ENCODE measurements around the gene GMNC.
A peak's percentile ranks its signal among the peaks of the same experiment; 100 is the strongest.

Gene GMNC

DNA sequence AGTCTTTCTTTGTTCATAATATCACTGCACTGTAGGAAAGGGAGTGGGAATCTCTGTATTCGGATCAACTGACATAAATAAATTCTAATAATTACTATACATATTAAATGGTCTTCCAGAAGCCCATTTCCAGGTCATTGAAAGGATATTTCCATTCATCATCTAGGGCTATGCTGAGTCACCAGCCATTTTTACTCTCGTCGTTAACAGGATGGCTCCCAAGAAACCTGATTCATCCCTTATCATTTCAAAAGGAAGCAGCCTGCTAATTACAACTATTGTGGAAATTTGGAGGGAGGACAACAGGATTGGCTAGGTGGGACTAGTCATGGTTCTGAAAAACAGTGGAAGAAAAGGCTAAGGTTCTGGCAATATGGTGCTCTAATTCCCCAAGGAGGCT lies 13.6 kb downstream of the GMNC start:
- DNase-seq (ENCODE audit: low spot score), result no peak

DNA sequence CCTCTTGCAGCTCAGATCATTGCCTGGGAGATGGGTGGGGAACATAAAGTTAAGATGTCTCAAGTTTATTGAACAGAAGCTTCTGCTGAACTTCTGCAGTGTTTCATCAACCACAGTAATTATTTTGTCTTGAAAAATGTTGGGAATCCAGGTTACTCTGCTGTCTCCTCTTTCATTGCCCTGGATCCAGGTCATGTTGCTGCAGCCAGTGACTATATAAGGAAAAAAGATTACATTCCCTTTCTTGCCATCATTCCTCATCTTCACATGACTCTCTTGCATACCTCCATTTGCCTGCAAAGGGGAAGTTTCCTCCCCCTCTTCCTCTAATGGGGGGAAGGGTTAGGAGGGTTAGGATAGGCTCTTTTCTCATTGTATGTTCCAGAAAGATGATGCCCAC lies 15.1 kb downstream of the GMNC start:
- DNase-seq (ENCODE audit: low spot score), result no peak

DNA sequence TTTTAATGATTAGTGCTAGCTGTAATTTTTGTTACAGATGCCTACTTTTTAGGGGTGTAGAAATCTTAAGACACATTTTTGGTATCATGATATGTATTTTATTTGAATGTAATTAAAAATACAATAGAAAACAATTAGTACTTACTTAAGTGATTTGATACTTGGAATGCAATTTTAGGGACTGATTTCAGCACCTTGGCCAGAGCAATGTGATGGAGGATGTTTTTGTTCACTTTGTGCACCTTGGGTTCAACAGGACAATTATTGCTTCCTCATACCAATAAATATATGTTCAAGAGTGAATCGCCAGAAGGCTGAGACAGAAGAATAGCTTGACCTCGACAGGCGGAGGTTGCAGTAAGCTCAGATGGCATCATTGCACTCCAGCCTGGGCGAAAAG lies 22.3 kb downstream of the GMNC start:
- DNase-seq (ENCODE audit: low spot score), result no peak

DNA sequence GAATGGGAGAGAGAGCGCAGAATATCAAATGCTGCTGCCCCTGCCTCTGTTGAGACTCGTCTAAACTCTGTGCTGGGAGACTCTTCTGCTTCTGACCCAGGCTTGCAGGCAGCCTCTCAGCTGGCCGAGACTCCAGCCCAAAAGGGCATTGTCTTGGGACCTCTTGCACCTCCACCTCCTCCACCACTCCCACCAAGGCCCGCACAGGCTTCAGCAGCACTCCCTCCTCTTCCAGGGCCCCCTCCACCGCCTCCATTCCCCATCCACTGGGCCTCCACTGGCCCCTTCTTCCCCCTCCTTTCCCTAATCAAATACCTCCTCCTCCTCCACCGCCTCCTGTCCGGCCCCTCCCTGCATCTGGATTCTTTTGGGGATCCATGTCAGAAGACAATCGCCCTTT lies 31.3 kb downstream of the GMNC start:
- DNase-seq (ENCODE audit: low spot score), result no peak

DNA sequence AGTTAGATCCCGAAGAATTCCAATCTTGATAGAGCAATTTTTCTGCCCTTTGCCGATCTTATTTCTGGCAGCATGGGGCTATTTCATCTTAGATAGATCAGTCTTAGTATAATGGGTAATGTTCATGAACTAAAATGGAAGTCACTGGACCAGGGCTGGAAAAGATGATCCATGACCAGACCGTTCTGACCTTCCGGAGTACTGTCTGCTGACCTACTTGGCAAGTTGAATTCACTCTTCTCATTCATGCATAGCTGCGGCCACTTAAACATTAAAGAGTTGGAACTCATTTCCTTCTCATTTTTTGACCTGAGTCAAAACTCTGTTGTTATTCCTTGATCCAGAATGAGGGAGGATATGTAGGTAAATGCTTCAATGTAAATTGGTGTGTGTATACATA lies 32.5 kb downstream of the GMNC start:
- DNase-seq (ENCODE audit: low spot score), result no peak

DNA sequence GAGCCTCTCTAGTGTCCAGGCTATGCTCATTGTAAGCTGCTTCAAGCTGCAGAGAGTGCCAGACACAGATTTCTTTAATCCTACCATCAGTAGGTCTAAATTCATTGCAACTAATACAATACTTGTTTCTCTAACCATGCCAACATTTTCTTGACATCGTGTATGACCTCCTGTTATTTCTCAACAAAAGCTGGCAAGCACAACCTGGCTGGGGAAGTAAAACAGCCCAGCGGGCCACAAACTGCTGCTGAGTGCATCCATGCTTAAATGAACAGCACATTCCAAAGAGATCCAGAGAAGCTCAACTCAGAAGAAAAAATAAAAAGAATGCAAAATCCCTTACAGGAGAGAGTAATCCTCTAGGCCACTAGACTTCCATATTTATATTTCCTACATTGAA lies 36.5 kb downstream of the GMNC start:
- DNase-seq (ENCODE audit: low spot score), result no peak

DNA sequence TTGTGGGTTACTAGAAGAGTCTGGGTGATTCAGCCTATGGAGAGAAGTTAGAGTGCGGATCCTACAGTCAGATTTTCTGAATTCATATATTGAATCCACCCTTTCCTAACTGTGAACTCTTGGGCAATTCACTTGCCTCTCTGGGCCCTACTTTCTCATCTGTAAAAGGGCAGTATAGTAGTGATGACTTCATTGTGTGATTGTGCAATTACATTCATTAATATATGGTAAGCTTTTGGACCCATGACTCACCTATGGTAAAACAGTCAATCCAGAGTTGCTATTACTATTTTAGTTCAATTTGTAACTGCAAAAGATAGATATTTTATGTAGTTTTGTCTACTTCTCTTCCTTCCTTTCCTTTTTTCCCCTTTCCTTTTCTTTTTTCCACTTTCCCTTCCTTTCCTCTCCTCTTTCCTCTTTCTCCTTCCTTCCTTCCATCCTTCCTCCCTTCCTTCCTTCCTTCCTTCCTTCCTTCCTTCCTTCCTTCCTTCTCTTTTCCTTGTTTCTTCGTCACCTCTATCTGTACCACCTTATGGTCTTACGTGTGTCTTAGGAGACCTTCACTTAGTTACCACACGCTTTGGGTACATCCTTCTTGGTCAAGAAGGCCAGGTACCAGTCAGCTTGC lies 37.0 kb downstream of the GMNC start:
- DNase-seq (ENCODE audit: low spot score), result no peak

DNA sequence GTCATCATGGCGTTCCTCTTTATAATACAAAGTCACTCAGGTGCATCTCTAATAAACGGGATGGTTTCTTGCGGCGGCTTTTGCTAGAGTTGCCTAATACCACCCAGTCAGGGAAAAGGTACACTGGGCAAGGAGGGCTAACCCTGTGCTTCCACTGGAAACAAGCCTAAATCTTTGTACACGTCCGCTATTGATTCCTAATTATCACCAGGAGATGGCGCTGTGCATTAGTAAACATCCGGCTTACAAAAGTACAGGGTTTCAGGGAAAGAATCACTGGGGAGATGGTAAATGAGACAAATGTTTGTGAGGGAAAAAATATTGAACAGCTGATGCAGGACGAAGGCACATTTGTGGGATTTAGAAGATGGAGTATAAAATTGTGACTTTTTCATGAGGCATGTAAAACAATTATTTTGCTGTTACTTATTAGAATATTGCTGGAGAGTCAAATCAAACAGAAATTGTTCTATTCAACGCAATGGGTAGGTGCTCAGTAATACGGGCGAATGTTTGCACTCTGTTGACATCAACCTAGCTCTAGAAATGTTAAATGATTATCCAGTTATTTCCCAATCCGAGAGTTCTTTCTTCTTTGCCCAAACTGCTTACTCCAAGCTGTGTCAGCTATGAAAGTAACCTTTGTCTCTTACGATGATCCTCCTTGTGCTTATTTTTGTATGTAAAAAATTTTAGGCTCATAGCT lies 50.6 kb downstream of the GMNC start:
- peak; percentile 41 for DNase-seq (ENCODE audit: low spot score)

DNA sequence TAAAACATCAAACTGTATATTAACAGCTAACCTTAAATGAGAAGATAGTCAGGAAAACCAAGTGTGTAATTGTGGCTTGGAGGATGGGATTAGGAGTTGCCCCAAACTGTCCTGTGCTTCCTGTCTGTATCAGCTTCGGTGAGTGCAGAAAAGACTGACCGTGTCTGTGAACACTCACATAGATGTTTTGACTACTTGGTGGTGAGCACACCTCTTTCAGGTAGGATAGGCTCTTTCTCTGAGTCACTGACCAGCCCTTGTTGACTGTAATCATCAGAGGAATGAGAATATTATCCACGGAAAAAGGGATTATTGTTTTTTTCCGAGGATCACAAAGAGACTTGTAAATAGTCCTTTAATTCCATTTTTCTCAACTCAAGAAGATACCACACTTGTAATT lies 51.5 kb downstream of the GMNC start:
- DNase-seq (ENCODE audit: low spot score), result no peak

DNA sequence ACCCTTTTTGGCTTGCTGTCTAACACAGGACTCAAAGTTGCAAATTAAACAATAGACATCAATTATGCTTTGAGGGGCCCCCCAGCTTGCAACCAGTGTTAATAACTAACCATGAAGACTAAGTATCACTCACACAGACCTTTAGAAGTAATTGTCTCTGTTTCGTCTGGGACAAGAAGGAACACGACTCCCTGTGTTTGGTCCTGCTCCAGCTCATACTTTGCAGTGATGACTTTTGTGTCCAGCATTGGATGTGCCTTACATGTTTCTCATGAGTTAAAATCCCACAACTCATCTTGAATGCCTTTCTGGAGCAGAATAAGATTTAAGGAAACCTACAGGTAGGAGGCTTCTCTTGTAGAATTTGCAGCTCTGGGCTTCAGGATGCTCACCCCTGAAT lies 53.1 kb downstream of the GMNC start:
- no peak for DNase-seq (ENCODE audit: low spot score)

DNA sequence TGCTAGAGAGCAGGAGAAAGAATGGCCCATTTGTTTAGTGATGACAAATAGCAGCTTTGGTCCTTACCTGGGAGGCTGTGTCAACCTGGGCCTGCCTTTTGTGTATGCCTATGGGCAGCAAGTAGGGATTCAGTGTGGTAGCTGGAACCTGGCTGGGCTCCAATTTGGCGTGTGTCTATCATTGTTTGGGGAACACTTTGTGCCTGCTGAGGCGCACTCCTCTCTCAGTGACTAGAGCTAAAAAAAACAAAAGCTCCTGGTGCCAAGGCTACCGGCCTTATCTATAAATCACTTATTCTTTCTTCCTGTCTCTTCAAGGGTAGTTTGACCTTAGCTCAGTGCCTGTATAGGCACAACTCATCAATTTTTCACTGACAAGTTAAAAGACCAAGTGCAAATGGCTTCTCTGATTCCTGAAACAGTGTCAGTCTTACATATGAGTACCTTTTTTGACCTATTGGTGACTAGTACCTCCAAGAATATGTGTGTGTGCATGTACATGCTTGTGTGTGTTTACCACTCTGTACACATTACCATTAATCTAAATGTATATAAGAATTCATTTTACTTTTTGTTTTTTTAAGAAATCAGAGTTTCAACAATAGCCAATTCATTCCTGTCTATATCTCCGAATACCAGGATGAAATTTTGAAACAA lies 54.6 kb downstream of the GMNC start:
- no peak for DNase-seq (ENCODE audit: low spot score)

All from AG08396 (cell line).